Forelimb muscle (tissue), 1 donor: ENCODE results near the gene WWOX. TPM values are rescaled to one million over a fixed set of nuclear protein-coding genes. Genes with fewer than 3 reads are reported as not detected.

Experiments used
- DNase-seq: peaks from one replicate; pipeline ENCODE4 v3.0.0-alpha.2; 2013; ENCODE audit warnings: low read depth
- polyA plus RNA-seq: library from polyadenylated mRNA; unstranded; fragments of 120-200 nt; gene quantifications from one replicate; pipeline ENCODE4 v1.2.1, GENCODE V29; 2013; ENCODE audit not compliant: insufficient read length

WWOX gene
- polyA plus RNA-seq, 1 donor, result 11.9 TPM

- no peak for DNase-seq
Observed at GRCh38 chr16:78844682-78845081, 745.2 kb downstream of the WWOX start.

GRCh38 chr16:78851266-78851665 is 751.8 kb downstream of the WWOX start:
- DNase-seq, result no peak

GRCh38 chr16:78852081-78852635 is 752.7 kb downstream of the WWOX start:
- no peak for DNase-seq

- DNase-seq, result no peak
Observed at GRCh38 chr16:78862022-78862421, 762.6 kb downstream of the WWOX start.

- no peak for DNase-seq
Observed at GRCh38 chr16:78866521-78866920, 767.1 kb downstream of the WWOX start.

GRCh38 chr16:78869492-78869891 is 770.0 kb downstream of the WWOX start:
- no peak for DNase-seq

- no peak for DNase-seq
Observed at GRCh38 chr16:78871241-78871640, 771.8 kb downstream of the WWOX start.

- DNase-seq, result no peak
Observed at GRCh38 chr16:78876671-78877070, 777.2 kb downstream of the WWOX start.

- DNase-seq, result no peak
Observed at GRCh38 chr16:78877114-78877655, 777.7 kb downstream of the WWOX start.

- no peak for DNase-seq
Observed at GRCh38 chr16:78878570-78878969, 779.1 kb downstream of the WWOX start.

GRCh38 chr16:78879011-78879410 is 779.6 kb downstream of the WWOX start:
- no peak for DNase-seq

GRCh38 chr16:78882150-78882549 is 782.7 kb downstream of the WWOX start:
- no peak for DNase-seq

- no peak for DNase-seq
Observed at GRCh38 chr16:78882751-78883150, 783.3 kb downstream of the WWOX start.

GRCh38 chr16:78884204-78884603 is 784.8 kb downstream of the WWOX start:
- DNase-seq, result no peak

- DNase-seq, result peak; percentile 24
Observed at GRCh38 chr16:78889346-78889745, 789.9 kb downstream of the WWOX start.

GRCh38 chr16:78890373-78890895 is 791.0 kb downstream of the WWOX start:
- DNase-seq, result no peak

- no peak for DNase-seq
Observed at GRCh38 chr16:78892951-78893733, 793.7 kb downstream of the WWOX start.

- DNase-seq, result no peak
Observed at GRCh38 chr16:78894886-78895285, 795.4 kb downstream of the WWOX start.

- DNase-seq, result no peak
Observed at GRCh38 chr16:78895681-78896080, 796.2 kb downstream of the WWOX start.

GRCh38 chr16:78896280-78896679 is 796.8 kb downstream of the WWOX start:
- DNase-seq, result no peak

GRCh38 chr16:78897299-78897698 is 797.8 kb downstream of the WWOX start:
- DNase-seq, result no peak

GRCh38 chr16:78900044-78900811 is 800.8 kb downstream of the WWOX start:
- no peak for DNase-seq
